HG03354 (cell line): ENCODE results near the gene CLEC10A.
"Not testable (repeated sequence)": the region's sequence is repeated elsewhere in the genome, so short reads cannot be mapped to it uniquely, and the experiment has no call there.

ENCODE experiments used
- ATAC-seq: cut with Tn5 transposase; IDR thresholded peaks from one replicate; pipeline ENCODE4 v1.9.1; 2021; ENCODE audit warnings: mild to moderate bottlenecking; ENCODE audit not compliant: unreplicated experiment, poor library complexity, severe bottlenecking

CLEC10A gene

GRCh38 chr17:7079581-7080455 is at the start of gene CLEC10A:
Gene CLEC10A (minus strand): TSS chr17:7080251. CDS start chr17:7078812, 1,439 bp downstream.
- ATAC-seq = no peak

- ATAC-seq = no peak
Measured at GRCh38 chr17:7129311-7129710, 49.3 kb upstream of the CLEC10A start.

GRCh38 chr17:7128160-7128559 is 48.1 kb upstream of the CLEC10A start:
- no peak for ATAC-seq

GRCh38 chr17:7127501-7127900 is 47.5 kb upstream of the CLEC10A start:
- ATAC-seq = not testable (repeated sequence)

- ATAC-seq = not testable (repeated sequence)
Measured at GRCh38 chr17:7126386-7126785, 46.3 kb upstream of the CLEC10A start.

GRCh38 chr17:7124923-7125322 is 44.9 kb upstream of the CLEC10A start:
- no peak for ATAC-seq

GRCh38 chr17:7123844-7124243 is 43.8 kb upstream of the CLEC10A start:
- ATAC-seq = no peak

- ATAC-seq = no peak
Measured at GRCh38 chr17:7122381-7122780, 42.3 kb upstream of the CLEC10A start.

GRCh38 chr17:7120635-7121034 is 40.6 kb upstream of the CLEC10A start:
- not testable (repeated sequence) for ATAC-seq

- ATAC-seq = no peak
Measured at GRCh38 chr17:7120123-7120522, 40.1 kb upstream of the CLEC10A start.

- ATAC-seq = no peak
Measured at GRCh38 chr17:7119314-7119713, 39.3 kb upstream of the CLEC10A start.

- ATAC-seq = no peak
Measured at GRCh38 chr17:7114875-7115614, 35.0 kb upstream of the CLEC10A start.

GRCh38 chr17:7114241-7114874 is 34.3 kb upstream of the CLEC10A start, which contains the start of gene ASGR2:
Gene ASGR2 (minus strand): TSS chr17:7114822. CDS start chr17:7114240, 582 bp downstream.
- no peak for ATAC-seq

- ATAC-seq = no peak
Measured at GRCh38 chr17:7113273-7114071, 33.4 kb upstream of the CLEC10A start.

- no peak for ATAC-seq
Measured at GRCh38 chr17:7112510-7113108, 32.6 kb upstream of the CLEC10A start.

GRCh38 chr17:7111784-7112509 is 31.9 kb upstream of the CLEC10A start:
- ATAC-seq = no peak

GRCh38 chr17:7110617-7111306 is 30.7 kb upstream of the CLEC10A start:
- ATAC-seq = no peak
